ENCODE measurements around the gene SLC37A2.

GRCh38 chr11:125052047-125052446, 11.1 kb upstream of the SLC37A2 start:
- TF ChIP-seq ZNF550 (CRISPR knock-in tag; IDR thresholded peaks at IDR 0.05; ENCODE audit: borderline replicate concordance) (no peak), KDM5A (IDR thresholded peaks at IDR 0.05; ENCODE audit: borderline replicate concordance, low read length) (no peak), POLR2AphosphoS5 (IDR thresholded peaks at IDR 0.05; ENCODE audit: low read depth, low read length) (no peak), ZFX (CRISPR knock-in tag; IDR thresholded peaks at IDR 0.05; ENCODE audit: low read depth) (no peak), KLF9 (CRISPR knock-in tag; IDR thresholded peaks at IDR 0.05; ENCODE audit: low read depth) (no peak), NFIC (IDR thresholded peaks at IDR 0.05; ENCODE audit: low read length) (no peak), ZMYM3 (CRISPR knock-in tag; IDR thresholded peaks at IDR 0.05) (no peak), ZBTB21 (CRISPR knock-in tag; IDR thresholded peaks at IDR 0.05) (no peak), PREB (CRISPR knock-in tag; IDR thresholded peaks at IDR 0.05) (no peak), ZNF746 (CRISPR knock-in tag; IDR thresholded peaks at IDR 0.05) (no peak), MEF2D (CRISPR knock-in tag; IDR thresholded peaks at IDR 0.05) (no peak)
- TF ChIP-seq, protein P1, sequence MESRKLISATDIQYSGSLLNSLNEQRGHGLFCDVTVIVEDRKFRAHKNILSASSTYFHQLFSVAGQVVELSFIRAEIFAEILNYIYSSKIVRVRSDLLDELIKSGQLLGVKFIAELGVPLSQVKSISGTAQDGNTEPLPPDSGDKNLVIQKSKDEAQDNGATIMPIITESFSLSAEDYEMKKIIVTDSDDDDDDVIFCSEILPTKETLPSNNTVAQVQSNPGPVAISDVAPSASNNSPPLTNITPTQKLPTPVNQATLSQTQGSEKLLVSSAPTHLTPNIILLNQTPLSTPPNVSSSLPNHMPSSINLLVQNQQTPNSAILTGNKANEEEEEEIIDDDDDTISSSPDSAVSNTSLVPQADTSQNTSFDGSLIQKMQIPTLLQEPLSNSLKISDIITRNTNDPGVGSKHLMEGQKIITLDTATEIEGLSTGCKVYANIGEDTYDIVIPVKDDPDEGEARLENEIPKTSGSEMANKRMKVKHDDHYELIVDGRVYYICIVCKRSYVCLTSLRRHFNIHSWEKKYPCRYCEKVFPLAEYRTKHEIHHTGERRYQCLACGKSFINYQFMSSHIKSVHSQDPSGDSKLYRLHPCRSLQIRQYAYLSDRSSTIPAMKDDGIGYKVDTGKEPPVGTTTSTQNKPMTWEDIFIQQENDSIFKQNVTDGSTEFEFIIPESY (CRISPR knock-in tag; IDR thresholded peaks at IDR 0.05): no peak
